H1 (cell line): Measurements from ENCODE around the gene NOC2L. TPM values are rescaled to one million over a fixed set of nuclear protein-coding genes. Genes with fewer than 3 reads are reported as not detected.
A peak's percentile ranks its signal among the peaks of the same experiment; 100 is the strongest.

Source experiments
- CTCF ChIA-PET: fragments of 300-600 bp; sonication (Branson Sonifier 250); formaldehyde crosslinking; loops from one replicate; lab custom pipeline; 2021; ENCODE audit not compliant: partially characterized antibody; lab: Charles Lee
- POLR2A ChIA-PET: fragments of 300-600 bp; sonication (Branson Sonifier 250); formaldehyde crosslinking; loops from one replicate; lab custom pipeline; 2021; ENCODE audit warnings: inconsistent platforms; ENCODE audit not compliant: partially characterized antibody; lab: Charles Lee
- DNase-seq, 2 experiments: peaks; one replicate each; pipeline versions ENCODE4 v3.0.0 to v3.0.0-alpha.2; 2010 to 2022; ENCODE audit warnings: low spot score in 2 of 2, low read depth in 1 of 2, mixed read lengths in 1 of 2
- FAIRE-seq: peaks from 2 replicates; lab custom pipeline; 2011; peaks lifted over from hg19 to GRCh38; lab: Jason Lieb, UNC
- H2AFZ ChIP-seq: 2 replicates; pipeline ENCODE4 v1.8.1; 2012; ENCODE audit warnings: low read length, inconsistent platforms
- H2AK5ac ChIP-seq: 2 replicates; pipeline ENCODE4 v1.6.1; 2013; ENCODE audit warnings: low read depth, low read length
- H2BK120ac ChIP-seq: replicated peaks from 2 replicates; pipeline ENCODE3; 2013; ENCODE audit warnings: low read depth, low read length, inconsistent platforms
- H2BK12ac ChIP-seq: 2 replicates; pipeline ENCODE4 v1.6.1; 2013; ENCODE audit warnings: low read depth, low read length
- H2BK15ac ChIP-seq: 2 replicates; pipeline ENCODE4 v1.6.1; 2013; ENCODE audit warnings: low read length
- H2BK20ac ChIP-seq: 2 replicates; pipeline ENCODE4 v1.6.1; 2013; ENCODE audit warnings: low read length
- H2BK5ac ChIP-seq: 2 replicates; pipeline ENCODE4 v1.6.1; 2013; ENCODE audit warnings: low read depth, low read length
- H3K14ac ChIP-seq: 2 replicates; pipeline ENCODE4 v1.6.1; 2013; ENCODE audit warnings: inconsistent platforms; ENCODE audit not compliant: insufficient read length
- H3K18ac ChIP-seq: 2 replicates; pipeline ENCODE4 v1.6.1; 2013; ENCODE audit warnings: low read length; ENCODE audit errors: extremely low read depth
- H3K23ac ChIP-seq: 2 replicates; pipeline ENCODE4 v1.6.1; 2013; ENCODE audit warnings: inconsistent platforms; ENCODE audit not compliant: insufficient read length
- H3K23me2 ChIP-seq: 2 replicates; pipeline ENCODE4 v1.6.1; 2013; ENCODE audit warnings: low read depth, low read length
- H3K27ac ChIP-seq: 2 replicates; pipeline ENCODE4 v1.6.1; 2011; ENCODE audit warnings: low read depth, low read length, inconsistent platforms
- H3K27me3 ChIP-seq, 4 experiments: replicated peaks in 1 of 4; 1 replicate in 1 of 4; 2 replicates in 3 of 4; pipeline versions ENCODE4 v1.6.1 to v1.8.1; 2011 to 2013; ENCODE audit warnings: low read length in 3 of 4, mild to moderate bottlenecking in 3 of 4, inconsistent platforms in 2 of 4, mixed read lengths in 2 of 4, moderate library complexity in 1 of 4; ENCODE audit not compliant: control insufficient read depth in 3 of 4, insufficient read depth in 3 of 4; ENCODE audit errors: extremely low read depth in 1 of 4
- H3K36me3 ChIP-seq, 4 experiments: 2 replicates each; pipeline versions ENCODE4 v1.6.1 to v1.8.1; 2011 to 2013; ENCODE audit warnings: mild to moderate bottlenecking in 4 of 4, low read length in 3 of 4, moderate library complexity in 2 of 4, control low read depth in 1 of 4, inconsistent platforms in 1 of 4; ENCODE audit not compliant: insufficient read depth in 4 of 4, control insufficient read depth in 2 of 4
- H3K4ac ChIP-seq: replicated peaks from 2 replicates; pipeline ENCODE3; 2013; ENCODE audit warnings: low read length, low read depth, mixed read lengths, inconsistent platforms; ENCODE audit not compliant: insufficient read length
- H3K4me1 ChIP-seq, 4 experiments: replicated peaks in 1 of 4; 1 replicate in 1 of 4; 2 replicates in 3 of 4; pipeline versions ENCODE4 v1.6.1 to v1.8.1; 2011 to 2013; ENCODE audit warnings: low read length in 3 of 4, inconsistent platforms in 2 of 4, mixed read lengths in 1 of 4; ENCODE audit not compliant: insufficient read depth in 4 of 4, control insufficient read depth in 3 of 4
- H3K4me2 ChIP-seq, 2 experiments: 2 replicates each; pipeline versions ENCODE4 v1.6.1 to v1.8.1; 2011 to 2013; ENCODE audit warnings: low read depth in 2 of 2, low read length in 2 of 2, control low read depth in 1 of 2, inconsistent platforms in 1 of 2, mild to moderate bottlenecking in 1 of 2; ENCODE audit not compliant: insufficient read depth in 1 of 2
- H3K4me3 ChIP-seq, 4 experiments: fragments of 200-600, 300-600 bp in 1 of 4; sonication (generic), shearing (Covaris generic), sonication (Bioruptor Twin) in 1 of 4; 2 replicates each; pipeline versions ENCODE4 v1.5.1 to v1.8.1; 2011 to 2016; ENCODE audit warnings: low read length in 4 of 4, low read depth in 3 of 4, control low read depth in 2 of 4, inconsistent platforms in 2 of 4, mild to moderate bottlenecking in 2 of 4, mixed read lengths in 1 of 4, moderate library complexity in 1 of 4; ENCODE audit not compliant: insufficient read depth in 2 of 4; ENCODE audit errors: extremely low read depth in 1 of 4
- H3K56ac ChIP-seq: replicated peaks from 2 replicates; pipeline ENCODE3; 2013; ENCODE audit warnings: low read depth, mild to moderate bottlenecking, mixed read lengths, low read length, inconsistent platforms; ENCODE audit not compliant: insufficient read length
- H3K79me1 ChIP-seq: 2 replicates; pipeline ENCODE4 v1.6.1; 2013; ENCODE audit warnings: low read depth, low read length, control low read depth
- H3K79me2 ChIP-seq, 2 experiments: 2 replicates each; pipeline versions ENCODE4 v1.6.1 to v1.8.1; 2012 to 2013; ENCODE audit warnings: low read length in 2 of 2, mild to moderate bottlenecking in 2 of 2, inconsistent platforms in 1 of 2; ENCODE audit not compliant: insufficient read depth in 2 of 2, control insufficient read depth in 1 of 2
- H3K9ac ChIP-seq, 4 experiments: replicated peaks in 1 of 4; 1 replicate in 1 of 4; 2 replicates in 3 of 4; pipeline versions ENCODE4 v1.6.1 to v1.8.1; 2011 to 2013; ENCODE audit warnings: low read depth in 3 of 4, low read length in 3 of 4, control low read depth in 2 of 4, mild to moderate bottlenecking in 2 of 4, moderate library complexity in 2 of 4, inconsistent platforms in 1 of 4; ENCODE audit errors: extremely low read depth in 1 of 4
- H3K9me3 ChIP-seq, 2 experiments: 2 replicates each; pipeline versions ENCODE4 v1.6.1 to v1.8.1; 2012 to 2013; ENCODE audit warnings: mild to moderate bottlenecking in 2 of 2, moderate library complexity in 2 of 2, control low read depth in 1 of 2, inconsistent platforms in 1 of 2, low read depth in 1 of 2, low read length in 1 of 2, mixed read lengths in 1 of 2; ENCODE audit not compliant: insufficient read depth in 2 of 2
- H4K20me1 ChIP-seq, 2 experiments: replicated peaks in 1 of 2; 2 replicates each; pipeline versions ENCODE3 to v1.8.1; 2011 to 2013; ENCODE audit warnings: inconsistent platforms in 2 of 2, low read length in 2 of 2, mild to moderate bottlenecking in 1 of 2; ENCODE audit not compliant: insufficient read depth in 2 of 2, control insufficient read depth in 1 of 2
- H4K5ac ChIP-seq: 2 replicates; pipeline ENCODE4 v1.6.1; 2013; ENCODE audit warnings: low read length, low read depth, mixed read lengths, inconsistent platforms; ENCODE audit not compliant: insufficient read length
- H4K8ac ChIP-seq: 2 replicates; pipeline ENCODE4 v1.8.0; 2013; ENCODE audit warnings: mild to moderate bottlenecking, moderate library complexity, low read length, inconsistent platforms; ENCODE audit not compliant: insufficient read depth; ENCODE audit errors: extremely low read depth
- H4K91ac ChIP-seq: replicated peaks from 2 replicates; pipeline ENCODE3; 2013; ENCODE audit warnings: low read length, mixed read lengths, inconsistent platforms; ENCODE audit not compliant: insufficient read length
- BCL11A ChIP-seq, 2 experiments: IDR thresholded peaks; one replicate each; pipeline ENCODE4 v1.6.1; 2011; ENCODE audit warnings: low read depth in 2 of 2, low read length in 2 of 2, mild to moderate bottlenecking in 2 of 2
- JUN ChIP-seq: IDR thresholded peaks from 2 replicates; pipeline ENCODE4 v1.6.1; 2011; ENCODE audit warnings: low read depth, mild to moderate bottlenecking, improper control_type of control experiment, low read length
- KDM4A ChIP-seq: IDR thresholded peaks from one replicate; pipeline ENCODE4 v1.7.1; 2012; ENCODE audit warnings: low read depth, mild to moderate bottlenecking, moderate library complexity, low read length, inconsistent platforms; ENCODE audit not compliant: severe bottlenecking
- PHF8 ChIP-seq: fragments of 200-600 bp; sonication (generic); conservative IDR thresholded peaks from 2 replicates; pipeline ENCODE4 v1.7.1; 2012; ENCODE audit warnings: low read depth, mild to moderate bottlenecking, inconsistent platforms, low read length, moderate library complexity
- POLR2AphosphoS5 ChIP-seq: IDR thresholded peaks from 2 replicates; pipeline ENCODE4 v1.6.1; 2011; ENCODE audit warnings: low read depth, low read length
- SP4 ChIP-seq: IDR thresholded peaks from 2 replicates; pipeline ENCODE4 v1.6.1; 2012; ENCODE audit warnings: low read length, inconsistent platforms
- SUZ12 ChIP-seq: fragments of 200-600 bp; sonication (generic); IDR thresholded peaks from 2 replicates; pipeline ENCODE4 v1.6.1; 2012; ENCODE audit warnings: mild to moderate bottlenecking, inconsistent platforms, low read length, moderate library complexity, mixed read lengths
- YY1 ChIP-seq: IDR thresholded peaks from 2 replicates; pipeline ENCODE4 v1.6.1; 2011; ENCODE audit warnings: low read depth, mild to moderate bottlenecking, low read length
- WGBS, 2 experiments: shearing (Covaris generic) in 1 of 2; methylation state at CpG; one replicate each; pipeline versions ENCODE4 v1.1.6 to v1.1.7; 2013 to 2015; ENCODE audit warnings: low lambda C conversion rate in 2 of 2, mixed read lengths in 2 of 2, inconsistent platforms in 1 of 2, low coverage in 1 of 2, missing lambda C conversion rate in 1 of 2; ENCODE audit not compliant: insufficient replicate concordance in 2 of 2, insufficient coverage in 1 of 2, insufficient read length in 1 of 2; ENCODE audit errors: extremely low coverage in 1 of 2, missing lambda C conversion rate in 1 of 2; 5-methylcytosine and 5-hydroxymethylcytosine counted together
- polyA plus RNA-seq, 7 experiments: library from polyadenylated mRNA; depleted of rRNA in 3 of 7; stranded (reverse) in 5 of 7; unstranded in 2 of 7; fragments of >200 nt in 5 of 7; fragments of 200-250 nt in 2 of 7; gene quantifications; 1 replicate in 5 of 7; 2 replicates in 1 of 7; 4 replicates in 1 of 7; pipeline versions ENCODE4 v1.2.1 to v1.2.3, GENCODE V29; 2011 to 2013; ENCODE audit warnings: missing spikeins in 2 of 7, mixed read lengths in 2 of 7
- total RNA-seq: library from RNA; stranded (reverse); fragmentation: NEBNext Ultra II Directional; extraction: Animal tissue kit (Norgen Biotek cat#: 25700); gene quantifications from 2 replicates; pipeline ENCODE4 v1.2.1, GENCODE V29; 2021

NOC2L gene
- total and polyA plus RNA-seq, 2 of the 8 experiments (the other 6 are each of a cell fraction or from before 2014, with no cell fraction given): 74.7 to 130 TPM

GRCh38 chr1:921011-921837 lies 37.8 kb downstream of the NOC2L start:
- Histone ChIP-seq H3K79me2 (no peaks in the 10 kb centered on the region), H3K36me3 (peaks cover 0 to 8% (median 0%) of the 10 kb centered on the region in 4 experiments; a peak in 1 of 8 replicates), H4K5ac (no peak overlapping the region), H3K4me1 (peaks cover 0 to 38% (median 21%) of the 10 kb centered on the region in 4 experiments; a peak in 6 of 7 replicates), H3K23ac (no peak overlapping the region), H3K9ac (no peak overlapping the region), H2BK5ac (no peak overlapping the region), H3K18ac (peak overlapping the region; percentile 36), H3K14ac (no peak overlapping the region), H4K91ac (peak overlapping the region; percentile 91), H2AFZ (no peak overlapping the region), H4K8ac (peak overlapping the region; percentile 91; the same call in 1 of the 2 replicates), H2BK120ac (peak overlapping the region; percentile 63), H3K56ac (no peak overlapping the region), H2BK12ac (peak overlapping the region; percentile 99; the same call in 1 of the 2 replicates), H3K27ac (no peak overlapping the region), H3K27me3 (peaks cover 65 to 98% (median 89%) of the 10 kb centered on the region in 4 experiments), H3K4me2 (peak overlapping the region; percentile 48 to 55), H3K23me2 (peaks cover 6% of the 10 kb centered on the region; the same call in 1 of the 2 replicates), H4K20me1 (peaks cover 17 to 27% of the 10 kb centered on the region in 2 experiments), H3K79me1 (no peaks in the 10 kb centered on the region), H2BK20ac (peak overlapping the region; percentile 5; the same call in 1 of the 2 replicates), H3K4ac (peak overlapping the region; percentile 65), H3K9me3 (no peaks in the 10 kb centered on the region), H3K4me3 (peak overlapping the region in 1 of 4 experiments; percentile 44; a peak in 3 of 8 replicates), H2BK15ac (peak overlapping the region; percentile 77; the same call in 1 of the 2 replicates), H2AK5ac (peak overlapping the region; percentile 97)
- ChIA-PET CTCF (interaction anchor here (1.0 to 3.0 kb wide), 5 partner anchors 8 to 22 kb away, joined by 4 to 20 read pairs (median 10); no protein-coding TSS in a partner anchor), POLR2A (interaction anchor here (0.6 to 3.0 kb wide), 4 partner anchors 18 to 110 kb away, joined by 3 to 20 read pairs (median 3); no protein-coding TSS in a partner anchor)
- no peak for FAIRE-seq
- WGBS, 2 experiments: 36% methylated on average over 38 of the region's 38 CpGs; no CpG with 5 or more reads in 1 of the 2 experiments
- DNase-seq: peak in 1 of 2 experiments; percentile 43
- no peak for TF ChIP-seq KDM4A
- 0 out of 2 replicates have a peak, but pooled peaks have one; percentile 63 for TF ChIP-seq SP4
- no peak for TF ChIP-seq BCL11A (IDR thresholded peaks at IDR 0.05; ENCODE audit: low read depth in 2 of 2, low read length in 2 of 2)
- TF ChIP-seq SUZ12: no peak; the same call in none of the 2 replicates
- TF ChIP-seq PHF8: no peak
- peak; percentile 53; the same call in 1 of the 2 replicates for TF ChIP-seq YY1
- TF ChIP-seq JUN: no peak
- no peak for TF ChIP-seq POLR2AphosphoS5
